HG03039 (cell line): ENCODE results near the gene INTS15.
"Not testable (repeated sequence)": the region's sequence is repeated elsewhere in the genome, so short reads cannot be mapped to it uniquely, and the experiment has no call there.

Source experiments
- ATAC-seq: cut with Tn5 transposase; IDR thresholded peaks from one replicate; pipeline ENCODE4 v1.9.1; 2021; ENCODE audit warnings: mild to moderate bottlenecking, moderate library complexity; ENCODE audit not compliant: unreplicated experiment

Gene INTS15

DNA sequence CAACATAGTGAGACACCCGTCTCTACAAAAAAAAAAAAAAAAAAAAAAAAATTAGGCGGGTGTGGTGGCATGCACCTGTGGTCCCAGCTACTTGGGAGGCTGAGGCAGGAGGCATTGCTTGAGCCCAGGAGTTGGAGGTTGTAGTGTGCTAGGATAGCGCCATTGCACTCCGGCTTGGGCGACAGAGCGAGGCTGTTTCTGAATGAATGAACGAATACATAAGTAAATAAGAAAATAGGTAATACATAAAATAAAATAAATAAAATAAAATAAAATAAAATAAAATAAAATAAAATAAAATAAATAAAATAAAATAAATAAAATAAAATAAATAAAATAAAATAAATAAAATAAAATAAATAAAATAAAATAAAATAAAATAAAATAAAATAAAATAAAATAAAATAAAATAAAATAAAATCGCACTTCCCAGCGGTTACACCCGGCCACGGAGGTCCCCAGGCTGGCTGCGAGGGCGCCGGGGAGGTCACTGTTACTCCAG, 12.9 kb upstream of the INTS15 start:
- ATAC-seq: not testable (repeated sequence)

DNA sequence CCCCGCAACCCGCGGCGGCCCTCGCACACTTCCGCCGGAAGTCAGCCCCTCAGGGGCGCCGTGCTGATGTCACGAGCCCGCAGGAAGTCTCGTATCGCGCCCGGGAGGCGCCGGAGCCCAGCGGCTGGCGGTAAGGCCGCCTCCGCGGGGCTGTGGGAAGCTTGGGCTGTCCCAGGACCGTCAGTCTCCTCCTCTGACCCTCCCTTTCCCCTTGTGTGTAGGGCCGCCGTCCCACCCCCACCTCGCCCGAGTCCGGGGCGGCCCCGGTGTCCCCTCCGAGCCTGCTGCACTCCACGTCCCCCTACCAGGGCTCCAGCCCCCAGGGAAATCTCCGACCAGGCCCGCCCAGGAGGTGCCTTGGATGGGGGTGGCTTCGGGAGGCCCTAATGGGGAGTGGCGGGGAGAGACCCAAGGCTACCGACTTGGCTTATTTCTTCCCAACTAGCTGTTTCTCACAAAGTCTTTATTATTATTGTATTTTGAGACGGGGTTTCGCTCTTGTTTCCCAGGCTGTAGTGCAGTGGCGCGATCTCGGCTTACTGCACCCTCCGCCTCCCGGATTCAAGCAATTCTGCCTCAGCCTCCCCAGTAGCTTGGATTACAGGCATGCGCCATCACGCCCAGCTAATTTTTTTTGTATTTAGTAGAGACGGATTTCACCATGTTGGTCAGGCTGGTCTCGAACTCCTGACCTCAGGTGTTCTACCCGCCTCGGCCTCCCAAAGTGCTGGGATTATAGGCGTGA, 12.3 kb upstream of the INTS15 start, which contains the start of gene ZDHHC4:
Gene ZDHHC4, plus strand, starts transcription at position 86 of the 745 bp plus-strand sequence. CDS start 3,108 bp downstream, outside the sequence.
- peak; percentile 94 for ATAC-seq

DNA sequence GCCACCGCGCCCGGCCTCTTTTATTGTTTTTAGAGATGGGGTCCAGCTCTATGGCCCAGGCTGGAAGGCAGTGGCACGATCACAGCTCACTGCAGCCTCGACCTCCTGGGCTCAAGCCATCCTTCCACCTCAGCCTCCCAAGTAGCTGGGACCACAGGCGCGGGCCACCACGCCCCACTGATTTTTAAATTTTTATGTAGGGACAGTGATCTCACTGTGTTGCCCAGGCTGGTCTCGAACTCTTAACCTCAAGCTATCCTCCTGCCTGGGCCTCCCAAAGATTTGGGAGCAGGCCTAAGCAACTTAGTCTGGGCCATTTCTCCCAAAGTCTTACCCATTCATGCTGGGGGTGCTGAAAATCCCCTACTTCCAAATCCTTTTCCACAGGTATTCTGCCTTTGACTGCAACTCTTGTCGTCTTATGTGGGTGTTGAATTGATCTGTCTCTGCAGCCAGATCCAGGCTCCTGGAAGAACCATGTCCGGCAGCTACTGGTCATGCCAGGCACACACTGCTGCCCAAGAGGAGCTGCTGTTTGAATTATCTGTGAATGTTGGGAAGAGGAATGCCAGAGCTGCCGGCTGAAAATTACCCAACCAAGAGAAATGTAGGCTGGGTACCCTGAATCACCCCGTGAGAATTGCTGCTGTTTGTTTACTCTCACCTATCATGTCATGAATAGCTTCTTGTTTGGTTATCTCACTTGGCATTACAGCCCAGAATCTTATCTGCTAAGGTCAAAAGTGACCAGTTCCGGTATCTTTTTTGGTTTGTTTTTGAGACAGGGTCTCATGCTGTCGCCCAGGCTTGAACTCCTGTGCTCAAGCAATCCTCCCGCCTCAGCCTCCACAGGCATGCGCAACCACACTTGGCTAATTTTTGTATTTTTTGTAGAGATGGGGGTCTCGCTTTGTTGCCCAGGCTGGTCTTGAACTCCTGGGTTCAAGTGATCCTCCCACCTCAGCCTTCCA, 11.4 kb upstream of the INTS15 start:
- ATAC-seq: no peak

DNA sequence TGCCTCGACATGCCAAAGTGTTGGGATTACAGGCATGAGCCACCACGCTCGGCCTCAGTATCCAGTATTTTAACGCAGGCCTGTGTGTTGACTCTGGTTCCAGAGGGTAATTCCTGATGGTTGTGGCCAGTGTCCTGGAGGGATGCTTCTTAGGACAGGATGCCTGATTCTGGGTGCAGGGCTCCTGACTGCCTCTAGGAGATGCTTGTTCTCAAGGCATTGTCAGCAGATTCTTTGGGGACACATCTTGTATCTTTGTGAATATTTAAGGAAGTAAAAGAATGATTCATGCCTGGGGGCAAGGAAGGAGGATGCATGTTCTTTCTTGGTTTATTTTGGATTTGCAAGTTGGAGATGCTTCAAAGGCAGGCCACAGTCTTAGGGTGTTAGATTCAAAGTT, 10.4 kb upstream of the INTS15 start:
- no peak for ATAC-seq

DNA sequence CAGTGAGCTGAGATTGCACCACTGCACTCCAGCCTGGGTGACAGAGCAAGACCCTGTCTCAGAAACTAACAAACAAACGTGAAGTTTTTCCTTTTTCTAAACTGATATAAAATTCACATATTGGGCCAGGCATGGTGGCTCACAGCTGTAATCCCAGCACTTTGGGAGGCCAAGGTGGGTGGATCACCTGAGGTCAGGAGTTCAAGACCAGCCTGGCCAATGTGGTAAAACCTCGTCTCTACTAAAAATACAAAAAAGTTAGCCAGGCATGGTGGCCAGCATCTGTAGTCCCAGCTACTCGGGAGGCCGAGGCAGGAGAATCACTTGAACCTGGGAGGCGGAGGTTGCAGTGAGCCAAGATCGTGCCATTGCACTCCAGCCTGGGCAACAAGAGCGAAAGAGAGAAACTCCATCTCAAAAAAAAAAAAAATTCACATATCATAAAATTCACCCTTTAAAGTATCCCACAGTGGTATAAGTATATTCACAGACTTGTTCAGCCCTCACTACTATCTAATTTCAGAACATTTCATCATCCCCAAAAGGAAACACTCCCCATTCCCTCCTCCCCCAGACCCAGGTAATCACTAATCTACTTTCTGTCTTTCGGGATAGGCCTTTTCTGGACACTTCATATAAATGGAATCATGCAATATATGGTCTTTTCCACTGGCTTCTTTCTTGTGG, 3.9 kb upstream of the INTS15 start:
- not testable (repeated sequence) for ATAC-seq

DNA sequence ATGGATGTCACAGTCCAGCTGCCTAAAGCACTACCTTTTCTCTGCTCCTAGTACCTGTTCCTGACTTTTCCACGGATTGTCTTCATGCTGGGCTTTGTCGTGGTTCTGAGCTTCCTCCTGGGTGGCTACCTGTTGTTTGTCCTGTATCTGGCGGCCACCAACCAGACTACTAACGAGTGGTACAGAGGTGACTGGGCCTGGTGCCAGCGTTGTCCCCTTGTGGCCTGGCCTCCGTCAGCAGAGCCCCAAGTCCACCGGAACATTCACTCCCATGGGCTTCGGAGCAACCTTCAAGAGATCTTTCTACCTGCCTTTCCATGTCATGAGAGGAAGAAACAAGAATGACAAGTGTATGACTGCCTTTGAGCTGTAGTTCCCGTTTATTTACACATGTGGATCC, 1.3 kb upstream of the INTS15 start:
- no peak for ATAC-seq

DNA sequence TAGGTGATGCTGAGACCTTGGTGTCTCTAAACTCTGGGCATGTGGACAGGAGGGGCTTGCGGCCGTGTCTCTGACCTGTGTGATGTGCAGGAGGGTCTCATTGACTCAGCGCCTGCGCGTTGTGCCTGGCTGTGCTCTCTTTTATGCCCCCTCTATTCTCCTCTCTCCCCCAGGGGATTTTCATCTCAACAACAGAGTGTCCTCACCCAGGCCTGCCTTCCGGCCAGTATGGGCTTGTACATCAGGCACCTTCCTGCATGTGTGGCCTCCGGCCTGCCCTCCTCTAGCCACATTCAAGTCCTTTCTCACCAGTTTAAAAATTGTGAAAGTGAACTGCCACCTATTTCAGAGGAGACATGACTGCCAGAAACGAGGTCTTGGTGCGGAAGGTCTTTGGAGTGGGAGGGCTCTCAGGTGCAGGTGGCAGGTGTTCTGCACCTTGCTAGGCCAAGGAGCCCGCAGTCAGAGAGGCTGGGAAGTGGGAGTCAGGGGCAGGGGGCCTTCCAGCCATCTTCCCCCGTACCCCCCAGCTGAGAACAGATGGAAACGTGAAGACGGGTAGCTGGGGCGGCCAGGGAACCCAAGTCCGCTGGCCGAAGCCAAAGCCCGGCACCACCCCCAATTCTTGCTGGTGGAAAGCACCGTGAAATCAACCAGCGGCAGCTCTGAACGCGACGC, 531 bp upstream of the INTS15 start:
- ATAC-seq: no peak

DNA sequence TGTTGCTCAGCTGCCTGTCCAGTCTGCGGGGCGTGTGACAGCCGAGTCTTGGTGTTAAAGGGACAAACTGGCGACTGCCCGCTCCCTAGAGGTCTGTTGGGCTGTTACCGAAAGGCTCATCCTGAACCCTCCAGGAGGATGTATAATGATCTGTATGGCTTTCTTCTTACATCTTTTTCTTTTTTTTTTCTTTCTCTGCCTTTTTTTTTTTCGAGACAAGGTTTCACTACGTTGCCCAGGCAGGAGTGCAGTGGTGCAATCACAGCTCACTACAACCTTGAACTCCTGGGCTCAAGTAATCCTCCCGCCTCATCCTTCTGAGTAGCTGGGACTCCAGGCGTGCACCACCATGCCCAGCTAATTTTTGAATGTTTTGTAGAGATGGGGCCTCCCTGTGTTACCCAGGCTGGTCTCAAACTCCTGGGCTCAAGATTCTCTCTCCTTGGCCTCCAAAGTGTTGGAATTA, 857 bp downstream of the INTS15 start:
- no peak for ATAC-seq

DNA sequence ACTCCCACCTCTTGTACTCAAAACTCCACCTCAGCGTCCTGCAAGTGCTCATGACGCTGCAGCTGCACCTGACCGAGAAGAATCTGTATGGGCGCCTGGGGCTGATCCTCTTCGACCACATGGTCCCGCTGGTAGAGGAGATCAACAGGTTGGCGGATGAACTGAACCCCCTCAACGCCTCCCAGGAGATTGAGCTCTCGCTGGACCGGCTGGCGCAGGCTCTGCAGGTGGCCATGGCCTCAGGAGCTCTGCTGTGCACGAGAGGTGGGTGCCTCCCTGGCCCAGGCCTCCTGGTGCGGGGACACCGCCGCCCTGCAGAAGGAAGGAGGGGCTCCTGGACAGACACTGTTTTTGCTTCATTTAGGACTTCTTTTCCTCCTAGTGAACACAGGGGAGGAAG, 10.3 kb downstream of the INTS15 start:
- no peak for ATAC-seq

DNA sequence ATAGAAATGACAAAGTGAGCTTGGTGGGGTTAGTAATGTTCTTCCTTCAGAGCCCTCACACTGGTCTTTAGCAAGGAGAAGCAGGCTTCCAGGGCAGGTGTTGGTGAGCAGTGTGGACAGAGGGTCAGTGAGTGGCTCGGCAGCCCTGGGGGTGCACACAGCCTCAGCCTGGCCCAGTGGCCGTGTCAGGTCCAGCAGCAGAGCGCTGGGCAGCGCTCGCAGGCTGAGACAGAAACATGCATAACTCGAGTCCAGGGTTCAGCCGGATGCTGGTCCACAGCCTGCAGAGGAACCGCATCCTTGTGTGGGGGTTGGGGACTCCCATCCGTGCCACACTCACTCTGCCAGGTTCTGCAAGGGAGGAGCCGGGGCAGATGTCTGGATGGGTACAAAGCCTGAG, 14.6 kb downstream of the INTS15 start:
- ATAC-seq: no peak

DNA sequence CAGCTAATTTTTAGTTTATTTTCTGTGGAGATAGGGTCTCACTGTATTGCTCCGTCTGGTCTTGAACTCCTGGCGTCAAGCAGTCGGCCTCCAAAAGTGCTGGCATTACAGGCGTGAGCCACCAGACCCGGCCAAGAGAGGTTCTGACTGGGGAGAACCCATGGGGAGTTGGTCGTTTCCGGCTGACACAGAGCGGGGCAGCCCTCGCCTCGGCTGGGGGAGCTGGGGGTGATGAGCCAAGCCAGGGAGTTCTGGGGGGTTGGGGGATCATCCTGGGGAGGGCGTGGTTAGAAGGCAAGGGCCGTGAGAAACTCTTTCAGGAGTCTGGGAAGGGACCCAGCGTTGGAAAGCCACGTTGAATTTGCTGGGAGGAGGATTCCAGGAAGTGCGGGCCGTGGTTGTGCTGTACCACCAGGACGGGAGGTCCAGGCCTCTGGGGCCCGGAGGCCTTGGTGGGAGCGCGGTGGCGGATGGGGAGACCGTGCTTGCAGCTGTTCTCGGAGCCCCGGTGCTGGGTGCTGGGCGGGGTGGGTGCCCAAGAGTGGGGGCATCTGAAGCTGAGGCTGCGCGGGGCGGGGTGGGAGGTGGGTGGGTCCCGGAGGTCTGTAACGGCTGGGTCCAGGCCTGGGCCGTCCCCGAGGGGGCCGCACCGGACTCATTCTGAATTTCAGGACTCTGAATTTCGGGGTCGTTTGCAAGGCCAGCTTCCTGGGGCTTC, 17.2 kb downstream of the INTS15 start:
- ATAC-seq: no peak

DNA sequence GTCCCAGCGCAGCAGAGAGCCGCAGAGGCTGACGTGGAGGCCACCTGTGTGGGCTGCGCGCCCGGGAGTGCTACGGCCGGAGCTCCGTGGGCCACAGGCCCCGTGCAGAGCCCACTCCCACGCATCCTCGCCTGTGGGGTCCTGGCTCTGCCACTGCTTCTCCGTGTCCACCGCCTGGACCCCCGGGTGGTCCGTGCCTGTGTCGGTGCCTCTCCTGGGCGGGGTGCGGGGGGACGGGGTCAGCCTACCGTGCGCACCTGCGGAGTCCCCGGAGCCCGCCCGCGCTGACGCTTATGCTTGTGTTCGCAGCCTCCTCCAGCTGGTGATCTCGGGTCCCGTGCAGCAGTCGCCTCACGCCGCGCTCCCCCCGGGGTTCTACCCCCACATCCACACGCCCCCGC, 17.8 kb downstream of the INTS15 start:
- no peak for ATAC-seq

DNA sequence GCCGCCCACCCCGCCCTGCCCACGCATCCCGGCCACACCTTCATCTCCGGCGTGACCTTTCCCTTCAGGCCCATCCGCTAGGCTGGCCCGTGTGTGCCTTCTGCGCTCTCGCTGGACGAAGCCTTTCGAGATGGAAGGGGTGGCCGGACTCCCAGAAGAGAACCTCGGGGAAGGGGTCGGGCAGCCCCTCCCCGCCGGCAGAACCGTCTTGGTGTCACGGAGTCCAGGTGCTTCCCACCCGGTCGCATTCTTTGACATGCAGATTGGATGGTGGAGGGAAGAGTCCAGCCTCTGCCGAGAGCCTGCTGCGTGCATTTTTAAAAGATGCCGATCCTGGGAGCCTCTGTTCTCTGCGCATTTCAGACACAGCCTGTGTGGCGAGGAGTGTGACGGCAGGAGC, 18.3 kb downstream of the INTS15 start:
- ATAC-seq: no peak

DNA sequence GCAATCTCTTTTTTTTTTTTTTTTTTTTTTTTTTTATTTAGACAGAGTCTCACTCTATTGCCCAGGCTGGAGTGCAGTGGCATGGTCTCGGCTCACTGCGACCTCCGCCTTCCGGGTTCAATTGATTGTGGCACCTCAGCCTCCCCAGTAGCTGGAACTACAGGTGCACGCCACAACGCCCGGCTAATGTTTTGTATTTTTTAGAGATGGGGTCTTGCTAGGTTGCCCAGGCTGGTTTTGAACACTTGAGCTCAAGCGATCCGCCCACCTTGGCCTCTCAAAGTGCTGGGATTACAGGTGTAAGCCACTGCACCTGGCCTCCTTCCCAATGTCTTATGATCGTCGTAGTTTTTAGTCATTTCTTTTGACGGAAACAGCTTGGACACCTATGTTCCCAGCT, 19.0 kb downstream of the INTS15 start:
- ATAC-seq: no peak

DNA sequence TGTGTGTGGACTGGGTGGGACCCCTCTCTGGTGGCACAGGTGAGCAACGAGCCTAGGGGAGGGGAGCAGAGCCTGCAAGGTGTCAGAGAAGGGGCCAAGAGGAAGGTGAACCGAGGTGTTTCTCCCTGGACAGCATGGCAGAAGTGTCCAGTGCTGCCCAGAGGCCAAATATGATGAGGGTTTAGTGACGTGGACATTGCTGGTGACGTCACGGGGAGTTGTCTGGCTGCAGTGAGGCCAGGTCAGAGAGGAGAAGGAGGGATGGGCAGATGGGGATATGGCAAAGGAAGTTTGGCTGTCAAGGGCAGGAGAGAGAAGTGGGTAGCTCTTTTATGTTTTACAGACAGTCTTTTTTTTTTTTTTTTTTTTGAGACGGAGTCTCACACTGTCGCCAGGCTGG, 23.0 kb downstream of the INTS15 start:
- no peak for ATAC-seq

DNA sequence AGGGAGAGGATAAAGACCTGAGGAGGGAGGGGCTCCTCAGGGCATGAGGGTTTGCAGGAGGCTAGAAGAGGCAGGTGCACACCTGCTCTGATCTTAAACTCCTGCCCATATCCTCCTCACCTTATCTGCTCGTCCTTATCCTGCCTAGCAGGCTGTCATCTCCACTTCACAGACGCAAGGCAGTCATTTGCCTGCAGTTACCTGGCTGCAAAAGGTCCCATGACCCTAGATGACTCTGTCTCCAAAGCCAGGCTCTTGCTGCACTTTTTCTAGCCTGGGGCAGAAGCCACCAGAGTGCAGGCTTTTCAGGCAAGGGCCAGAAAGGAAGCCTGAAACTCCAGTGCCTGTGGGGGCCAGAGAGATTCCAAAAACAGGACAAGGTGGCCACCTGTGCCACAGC, 23.9 kb downstream of the INTS15 start:
- no peak for ATAC-seq

DNA sequence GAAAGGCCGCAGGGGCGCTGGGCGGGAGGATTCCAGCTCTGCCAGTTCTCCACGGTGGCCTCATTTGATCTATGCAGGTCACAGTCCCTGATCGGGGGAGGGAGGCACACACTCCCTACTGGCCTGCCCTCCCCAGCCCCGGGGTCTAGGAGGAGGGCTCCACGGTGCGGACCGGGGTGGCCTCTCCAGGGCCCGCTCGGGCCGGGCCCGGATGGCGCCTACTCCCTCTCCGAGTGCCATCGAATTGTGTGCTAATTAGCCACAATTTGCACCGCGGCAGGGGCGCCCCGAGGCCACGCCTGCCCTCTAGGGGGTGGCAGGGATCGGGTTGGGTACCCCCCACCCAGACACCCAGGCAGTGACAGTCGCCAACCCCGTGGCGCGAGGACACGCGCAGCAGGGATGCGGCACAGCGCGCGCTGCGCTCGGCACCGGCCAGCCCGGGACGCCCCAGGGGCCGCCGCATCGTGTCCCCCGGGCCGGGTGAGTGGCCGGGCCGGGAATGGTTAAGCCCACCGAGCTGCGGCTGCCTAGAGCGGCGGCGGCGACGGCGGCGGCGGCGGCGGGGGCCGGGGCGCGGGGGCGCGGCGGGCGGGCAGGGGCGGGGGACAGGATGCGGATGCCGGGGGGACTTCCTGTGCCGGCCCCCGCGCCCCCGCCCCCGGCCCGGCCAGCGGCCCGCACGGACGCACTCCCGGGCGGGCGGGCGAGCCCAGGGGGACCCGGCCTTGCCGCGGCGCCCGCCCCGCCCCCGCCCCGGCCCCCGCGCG, 25.3 kb downstream of the INTS15 start, which contains the start of gene ZNF853:
Gene ZNF853, plus strand, starts transcription at position 658 of the 770 bp plus-strand sequence. CDS start 565 bp downstream, outside the sequence.
- no peak for ATAC-seq

DNA sequence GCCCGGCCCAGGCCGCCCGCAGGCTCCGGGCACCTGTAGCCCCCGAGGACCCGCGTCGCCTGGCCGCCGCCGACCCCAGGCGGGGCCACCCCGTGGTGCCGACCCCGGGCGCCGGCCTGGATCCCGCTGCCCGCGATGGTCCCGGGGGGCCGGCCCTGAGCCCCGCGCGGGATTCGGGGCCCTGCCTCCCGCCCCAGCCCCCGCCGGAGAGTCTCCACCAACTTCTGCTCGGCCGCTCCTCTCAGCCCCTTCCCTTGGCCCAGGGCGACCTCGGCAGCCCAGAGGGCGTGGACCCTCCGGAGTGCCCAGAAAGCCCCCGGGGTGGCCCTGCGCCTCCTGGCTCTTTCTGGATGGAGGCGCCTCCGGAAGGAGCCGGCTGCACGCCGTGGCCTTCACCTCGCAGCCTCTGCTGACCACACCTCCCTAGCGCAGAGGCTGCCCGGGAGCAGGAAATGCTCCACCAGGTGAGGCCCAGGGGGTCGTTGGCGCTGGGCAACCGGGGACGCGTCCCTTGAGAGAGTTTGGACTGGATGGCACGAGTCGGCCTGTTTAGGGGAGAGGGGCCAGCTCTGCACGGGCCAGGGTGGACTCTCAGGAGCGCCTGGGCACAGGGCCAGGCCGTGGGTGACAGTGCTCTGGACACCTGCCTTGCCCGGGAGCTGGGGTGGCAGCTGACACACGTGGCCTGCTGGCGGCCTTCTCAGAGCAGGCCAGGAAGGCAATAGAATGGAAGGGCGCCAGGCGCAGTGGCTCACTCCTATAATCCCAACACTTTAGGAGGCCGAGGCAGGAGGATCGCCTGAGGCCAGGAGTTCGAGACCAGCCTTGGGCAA, 26.1 kb downstream of the INTS15 start:
- no peak for ATAC-seq
